Ishikawa (cell line): ENCODE data around the gene ARHGEF28.

Experiments
- CEBPB ChIP-seq: IDR thresholded peaks from 2 replicates; pipeline ENCODE4 v1.6.1; 2012
- CREB1 ChIP-seq: IDR thresholded peaks from 2 replicates; pipeline ENCODE4 v1.6.1; 2012; ENCODE audit warnings: low read depth
- EP300 ChIP-seq: IDR thresholded peaks from 2 replicates; pipeline ENCODE4 v1.6.1; 2012; ENCODE audit warnings: borderline replicate concordance
- FOXM1 ChIP-seq: IDR thresholded peaks from 2 replicates; pipeline ENCODE4 v1.6.1; 2012; ENCODE audit warnings: low read depth, borderline replicate concordance
- NFIC ChIP-seq: IDR thresholded peaks from 2 replicates; pipeline ENCODE4 v1.6.1; 2012
- TAF1 ChIP-seq: IDR thresholded peaks from 2 replicates; pipeline ENCODE4 v1.6.1; 2012; ENCODE audit warnings: low read depth, mild to moderate bottlenecking
- TF ChIP-seq, protein P1 (sequence below): IDR thresholded peaks from 2 replicates; pipeline ENCODE4 v1.6.1; 2012; ENCODE audit warnings: low read depth, mild to moderate bottlenecking

DNA sequence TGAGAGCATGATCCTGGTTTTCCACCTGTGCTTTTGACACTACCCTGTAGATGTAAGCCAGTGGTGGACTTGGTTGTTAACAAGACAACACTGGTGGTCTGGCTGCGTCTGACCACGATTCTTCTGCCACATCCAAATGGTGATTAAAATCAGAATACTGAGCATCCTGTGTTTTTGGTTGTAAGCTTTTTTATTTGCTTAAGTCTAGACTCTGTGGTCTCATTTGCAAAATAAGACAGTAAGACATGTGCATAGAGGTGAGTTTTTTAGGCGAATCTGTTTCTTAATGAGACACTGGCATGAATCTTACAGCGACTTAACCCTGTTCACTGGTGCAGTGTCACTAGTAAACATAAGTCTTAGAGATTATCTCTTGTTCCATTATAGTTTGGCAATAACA lies 165.4 kb downstream of the ARHGEF28 start:
- TF ChIP-seq TAF1 (no peak), CEBPB (no peak), EP300 (no peak), NFIC (no peak), FOXM1 (no peak), CREB1 (no peak)
- TF ChIP-seq, protein P1, sequence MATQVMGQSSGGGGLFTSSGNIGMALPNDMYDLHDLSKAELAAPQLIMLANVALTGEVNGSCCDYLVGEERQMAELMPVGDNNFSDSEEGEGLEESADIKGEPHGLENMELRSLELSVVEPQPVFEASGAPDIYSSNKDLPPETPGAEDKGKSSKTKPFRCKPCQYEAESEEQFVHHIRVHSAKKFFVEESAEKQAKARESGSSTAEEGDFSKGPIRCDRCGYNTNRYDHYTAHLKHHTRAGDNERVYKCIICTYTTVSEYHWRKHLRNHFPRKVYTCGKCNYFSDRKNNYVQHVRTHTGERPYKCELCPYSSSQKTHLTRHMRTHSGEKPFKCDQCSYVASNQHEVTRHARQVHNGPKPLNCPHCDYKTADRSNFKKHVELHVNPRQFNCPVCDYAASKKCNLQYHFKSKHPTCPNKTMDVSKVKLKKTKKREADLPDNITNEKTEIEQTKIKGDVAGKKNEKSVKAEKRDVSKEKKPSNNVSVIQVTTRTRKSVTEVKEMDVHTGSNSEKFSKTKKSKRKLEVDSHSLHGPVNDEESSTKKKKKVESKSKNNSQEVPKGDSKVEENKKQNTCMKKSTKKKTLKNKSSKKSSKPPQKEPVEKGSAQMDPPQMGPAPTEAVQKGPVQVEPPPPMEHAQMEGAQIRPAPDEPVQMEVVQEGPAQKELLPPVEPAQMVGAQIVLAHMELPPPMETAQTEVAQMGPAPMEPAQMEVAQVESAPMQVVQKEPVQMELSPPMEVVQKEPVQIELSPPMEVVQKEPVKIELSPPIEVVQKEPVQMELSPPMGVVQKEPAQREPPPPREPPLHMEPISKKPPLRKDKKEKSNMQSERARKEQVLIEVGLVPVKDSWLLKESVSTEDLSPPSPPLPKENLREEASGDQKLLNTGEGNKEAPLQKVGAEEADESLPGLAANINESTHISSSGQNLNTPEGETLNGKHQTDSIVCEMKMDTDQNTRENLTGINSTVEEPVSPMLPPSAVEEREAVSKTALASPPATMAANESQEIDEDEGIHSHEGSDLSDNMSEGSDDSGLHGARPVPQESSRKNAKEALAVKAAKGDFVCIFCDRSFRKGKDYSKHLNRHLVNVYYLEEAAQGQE, result no peak
